Measurements from ENCODE around the gene CBX7. TPM values are rescaled to one million over a fixed set of nuclear protein-coding genes. Genes with fewer than 3 reads are reported as not detected.

CBX7 gene
- total and polyA plus RNA-seq, 9 of the 15 experiments (the other 6 are each of a cell fraction or from before 2014, with no cell fraction given) = 0.04 to 5.2 (median 2.8) TPM

DNA sequence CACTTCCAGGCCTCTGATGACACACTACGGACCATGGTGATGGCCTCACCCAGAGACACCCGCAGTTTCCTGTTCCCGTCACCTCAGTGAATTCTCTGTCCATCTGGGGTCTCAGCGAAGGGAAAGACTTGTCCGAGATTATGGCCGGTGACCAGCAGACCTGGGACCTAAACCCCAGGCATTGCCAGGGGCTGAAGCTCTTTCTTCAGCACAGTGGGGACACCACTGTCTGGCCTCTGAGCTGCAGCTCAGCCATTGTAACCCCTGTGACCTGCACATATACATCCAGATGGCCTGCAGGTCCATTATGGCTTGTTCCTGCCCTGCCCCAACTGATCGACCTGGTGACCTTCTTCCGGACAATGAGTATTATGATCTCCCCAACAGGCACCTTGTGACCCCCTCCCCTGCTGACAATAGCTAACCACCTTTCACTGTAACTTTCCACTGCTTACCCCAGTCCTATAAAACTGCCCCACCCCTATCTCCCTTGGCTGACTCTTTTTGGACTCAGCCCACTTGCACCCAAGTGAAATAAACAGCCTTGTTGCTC, 22.3 kb downstream of the CBX7 start (continued):
- TF ChIP-seq, protein P1, sequence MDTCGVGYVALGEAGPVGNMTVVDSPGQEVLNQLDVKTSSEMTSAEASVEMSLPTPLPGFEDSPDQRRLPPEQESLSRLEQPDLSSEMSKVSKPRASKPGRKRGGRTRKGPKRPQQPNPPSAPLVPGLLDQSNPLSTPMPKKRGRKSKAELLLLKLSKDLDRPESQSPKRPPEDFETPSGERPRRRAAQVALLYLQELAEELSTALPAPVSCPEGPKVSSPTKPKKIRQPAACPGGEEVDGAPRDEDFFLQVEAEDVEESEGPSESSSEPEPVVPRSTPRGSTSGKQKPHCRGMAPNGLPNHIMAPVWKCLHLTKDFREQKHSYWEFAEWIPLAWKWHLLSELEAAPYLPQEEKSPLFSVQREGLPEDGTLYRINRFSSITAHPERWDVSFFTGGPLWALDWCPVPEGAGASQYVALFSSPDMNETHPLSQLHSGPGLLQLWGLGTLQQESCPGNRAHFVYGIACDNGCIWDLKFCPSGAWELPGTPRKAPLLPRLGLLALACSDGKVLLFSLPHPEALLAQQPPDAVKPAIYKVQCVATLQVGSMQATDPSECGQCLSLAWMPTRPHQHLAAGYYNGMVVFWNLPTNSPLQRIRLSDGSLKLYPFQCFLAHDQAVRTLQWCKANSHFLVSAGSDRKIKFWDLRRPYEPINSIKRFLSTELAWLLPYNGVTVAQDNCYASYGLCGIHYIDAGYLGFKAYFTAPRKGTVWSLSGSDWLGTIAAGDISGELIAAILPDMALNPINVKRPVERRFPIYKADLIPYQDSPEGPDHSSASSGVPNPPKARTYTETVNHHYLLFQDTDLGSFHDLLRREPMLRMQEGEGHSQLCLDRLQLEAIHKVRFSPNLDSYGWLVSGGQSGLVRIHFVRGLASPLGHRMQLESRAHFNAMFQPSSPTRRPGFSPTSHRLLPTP (IDR thresholded peaks at IDR 0.05; ENCODE audit: borderline replicate concordance, extremely low read depth, insufficient read length) = no peak

DNA sequence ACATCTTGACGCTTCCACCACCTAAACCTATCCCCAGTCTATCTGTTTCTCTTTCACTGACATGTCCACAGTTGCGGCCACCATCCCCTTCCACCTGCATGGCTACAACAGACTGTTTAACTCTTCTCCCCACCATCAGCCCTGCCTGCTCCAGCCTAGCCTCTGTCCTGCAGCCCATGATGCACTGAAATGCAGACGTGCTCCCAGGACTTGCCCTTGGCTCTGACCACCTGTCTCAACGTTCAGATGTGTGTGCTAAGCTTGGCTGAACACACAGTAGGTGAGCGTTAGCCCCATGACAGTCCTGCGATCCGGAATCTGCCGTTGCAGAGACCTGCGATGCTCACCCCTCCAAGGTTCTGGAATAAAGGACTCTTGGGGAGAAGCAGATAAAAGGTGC, 22.7 kb downstream of the CBX7 start:
- TF ChIP-seq, protein P2, sequence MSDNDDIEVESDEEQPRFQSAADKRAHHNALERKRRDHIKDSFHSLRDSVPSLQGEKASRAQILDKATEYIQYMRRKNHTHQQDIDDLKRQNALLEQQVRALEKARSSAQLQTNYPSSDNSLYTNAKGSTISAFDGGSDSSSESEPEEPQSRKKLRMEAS (CRISPR knock-in tag; IDR thresholded peaks at IDR 0.05) = no peak
- H3K27ac ChIP-seq (ENCODE audit: extremely low read depth, low read depth, low read length) = no peak overlapping the region
- H2AFZ ChIP-seq (ENCODE audit: low read depth, low read length) = no peak overlapping the region
- H3K4me3 ChIP-seq = no peak overlapping the region
- 59% methylated on average over 6 of the region's 9 CpGs for WGBS (ENCODE audit: insufficient coverage, low coverage, missing lambda C conversion rate)
- no peaks in the 10 kb centered on the region for H3K79me2 ChIP-seq (ENCODE audit: control insufficient read depth, insufficient read depth, low read length)
- ChIA-PET POLR2A (no interaction called here), CTCF (ENCODE audit: low intra/inter-chr PET ratio) (no interaction called here)
- no peaks in the 10 kb centered on the region for H4K20me1 ChIP-seq (replicated peaks; ENCODE audit: control insufficient read depth, insufficient read depth, low read length)
- in situ Hi-C loops (cut with MboI) (no loop called here), intact Hi-C loops (cut with micrococcal nuclease) (no loop called here)
- FAIRE-seq = no peak
- H3K9ac ChIP-seq (ENCODE audit: insufficient read depth in 1 of 2, low read depth in 2 of 2, low read length in 2 of 2) = no peak overlapping the region; a peak in 1 of 4 replicates
- H3K9me3 ChIP-seq (replicated peaks; ENCODE audit: control insufficient read depth, insufficient read depth, low read depth, low read length) = no peaks in the 10 kb centered on the region
- no peaks in the 10 kb centered on the region for H3K36me3 ChIP-seq (ENCODE audit: control insufficient read depth, insufficient read depth, low read length)
- no peak overlapping the region for H3K4me2 ChIP-seq (ENCODE audit: insufficient read depth, low read length)
- H3K9me1 ChIP-seq (ENCODE audit: control insufficient read depth, insufficient read depth, low read length) = no peaks in the 10 kb centered on the region
- H3K4me1 ChIP-seq (replicated peaks in 1 of 2; ENCODE audit: control insufficient read depth in 2 of 2, insufficient read depth in 2 of 2, low read length in 2 of 2) = peaks cover 13 to 22% of the 10 kb centered on the region in 2 experiments
- no peak for ATAC-seq
- no peaks in the 10 kb centered on the region for H3K27me3 ChIP-seq (ENCODE audit: control insufficient read depth in 2 of 2, insufficient read depth in 2 of 2, low read length in 2 of 2)
- BruUV-seq (replicated peaks) = no TSS peak
- no peak for DNase-seq (ENCODE audit: extremely low read depth in 1 of 4, low spot score in 3 of 4)

Measured in K562 (cell line).